22Rv1 (cell line): ENCODE data around the gene CASTOR1.

Experiments
- H3K27ac ChIP-seq: fragments of 450-650 bp; 2 replicates; pipeline ENCODE4 v1.5.1; 2017
- ZFX ChIP-seq: fragments of 450-650 bp; IDR thresholded peaks from 2 replicates; pipeline ENCODE4 v1.6.1; 2017; ENCODE audit warnings: antibody characterized with exemption, borderline replicate concordance
- TF ChIP-seq, protein P1 (sequence below): fragments of 450-650 bp; IDR thresholded peaks from 2 replicates; pipeline ENCODE4 v1.5.1; 2017; ENCODE audit warnings: mild to moderate bottlenecking

CASTOR1 gene

DNA sequence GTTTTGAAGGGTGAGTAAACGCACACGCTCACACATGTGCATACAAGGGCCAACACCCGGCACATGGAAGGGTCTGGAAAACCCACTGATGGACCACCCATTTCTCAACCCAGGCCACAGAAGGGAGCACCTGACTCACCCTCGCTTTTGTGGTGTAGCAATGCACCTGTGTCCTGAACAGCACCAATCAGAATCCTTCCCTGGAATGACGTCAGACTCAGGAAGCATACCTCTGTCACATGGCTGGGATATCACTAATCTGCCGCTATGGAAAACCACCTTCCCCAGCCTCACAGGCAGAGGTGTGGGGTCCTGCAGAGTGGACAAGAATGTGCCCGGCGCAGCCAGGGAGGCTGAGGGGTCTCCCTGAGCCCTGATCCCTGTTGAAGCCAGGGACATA lies 13.7 kb downstream of the CASTOR1 start:
- no peak for TF ChIP-seq ZFX
- TF ChIP-seq, protein P1, sequence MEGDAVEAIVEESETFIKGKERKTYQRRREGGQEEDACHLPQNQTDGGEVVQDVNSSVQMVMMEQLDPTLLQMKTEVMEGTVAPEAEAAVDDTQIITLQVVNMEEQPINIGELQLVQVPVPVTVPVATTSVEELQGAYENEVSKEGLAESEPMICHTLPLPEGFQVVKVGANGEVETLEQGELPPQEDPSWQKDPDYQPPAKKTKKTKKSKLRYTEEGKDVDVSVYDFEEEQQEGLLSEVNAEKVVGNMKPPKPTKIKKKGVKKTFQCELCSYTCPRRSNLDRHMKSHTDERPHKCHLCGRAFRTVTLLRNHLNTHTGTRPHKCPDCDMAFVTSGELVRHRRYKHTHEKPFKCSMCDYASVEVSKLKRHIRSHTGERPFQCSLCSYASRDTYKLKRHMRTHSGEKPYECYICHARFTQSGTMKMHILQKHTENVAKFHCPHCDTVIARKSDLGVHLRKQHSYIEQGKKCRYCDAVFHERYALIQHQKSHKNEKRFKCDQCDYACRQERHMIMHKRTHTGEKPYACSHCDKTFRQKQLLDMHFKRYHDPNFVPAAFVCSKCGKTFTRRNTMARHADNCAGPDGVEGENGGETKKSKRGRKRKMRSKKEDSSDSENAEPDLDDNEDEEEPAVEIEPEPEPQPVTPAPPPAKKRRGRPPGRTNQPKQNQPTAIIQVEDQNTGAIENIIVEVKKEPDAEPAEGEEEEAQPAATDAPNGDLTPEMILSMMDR, result no peak
- no peak overlapping the region for H3K27ac ChIP-seq

DNA sequence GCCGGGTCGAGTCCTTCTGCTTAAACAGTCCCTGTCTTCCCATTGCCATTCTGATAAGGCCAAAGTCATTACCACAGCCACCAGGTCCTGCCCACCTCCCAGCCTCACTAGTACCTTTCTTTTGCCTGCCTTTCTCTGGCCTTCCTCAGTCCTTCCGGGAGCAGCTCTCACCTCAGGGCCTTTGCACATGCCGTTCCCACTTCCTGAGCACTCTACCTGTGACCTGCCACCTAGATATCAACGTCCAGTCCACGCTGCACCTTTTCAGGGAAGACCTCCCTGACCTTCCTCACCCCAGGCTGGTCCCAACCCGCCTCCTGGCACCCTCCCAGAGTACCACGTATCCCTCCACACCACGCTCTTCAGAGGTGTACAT lies 14.9 kb downstream of the CASTOR1 start:
- H3K27ac ChIP-seq, result no peak overlapping the region
- no peak for TF ChIP-seq ZFX
- TF ChIP-seq, protein P1, result no peak

DNA sequence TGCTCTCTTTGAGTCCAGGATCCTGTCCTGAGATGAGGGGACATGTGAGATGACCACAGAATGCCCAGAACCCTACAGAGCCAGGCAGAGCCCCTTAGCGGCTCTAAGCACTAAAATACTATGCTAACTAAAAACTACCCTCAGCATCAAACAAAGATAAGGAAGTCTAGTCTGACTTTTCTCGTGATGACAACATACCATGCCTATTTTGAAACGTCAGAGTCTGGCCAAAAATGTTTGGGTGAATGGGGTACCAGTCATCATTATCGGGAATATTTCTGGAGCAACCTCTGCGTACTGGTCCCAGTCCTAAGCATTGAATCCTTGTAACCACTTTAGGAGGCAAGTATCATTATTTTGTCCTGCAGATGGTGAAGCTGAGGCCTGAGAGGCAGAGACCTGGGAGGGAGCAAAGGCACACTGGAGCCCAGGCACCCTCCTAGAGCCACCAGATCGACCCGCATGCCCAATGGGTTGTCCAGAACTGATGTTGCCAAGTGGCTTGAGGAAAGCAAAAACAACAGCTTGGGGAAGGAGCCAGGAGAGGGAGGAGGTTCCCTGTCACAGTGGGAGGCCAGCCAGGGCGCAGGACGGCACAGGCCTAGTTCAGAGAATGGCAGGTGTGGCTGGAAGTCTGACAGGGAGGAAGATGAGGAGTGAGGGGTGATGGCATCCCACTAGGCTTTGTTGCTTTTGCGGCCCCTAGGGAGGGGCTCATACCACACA lies 15.4 kb downstream of the CASTOR1 start:
- no peak overlapping the region for H3K27ac ChIP-seq
- no peak for TF ChIP-seq ZFX
- TF ChIP-seq, protein P1, result no peak

GRCh38 chr22:30272781-30273601 lies 16.3 kb downstream of the CASTOR1 start:
- TF ChIP-seq, protein P1, result no peak
- no peak for TF ChIP-seq ZFX
- H3K27ac ChIP-seq, result no peak overlapping the region

GRCh38 chr22:30270832-30271231 lies 18.5 kb downstream of the CASTOR1 start:
- no peak for TF ChIP-seq ZFX
- TF ChIP-seq, protein P1, result no peak
- H3K27ac ChIP-seq, result no peak overlapping the region

DNA sequence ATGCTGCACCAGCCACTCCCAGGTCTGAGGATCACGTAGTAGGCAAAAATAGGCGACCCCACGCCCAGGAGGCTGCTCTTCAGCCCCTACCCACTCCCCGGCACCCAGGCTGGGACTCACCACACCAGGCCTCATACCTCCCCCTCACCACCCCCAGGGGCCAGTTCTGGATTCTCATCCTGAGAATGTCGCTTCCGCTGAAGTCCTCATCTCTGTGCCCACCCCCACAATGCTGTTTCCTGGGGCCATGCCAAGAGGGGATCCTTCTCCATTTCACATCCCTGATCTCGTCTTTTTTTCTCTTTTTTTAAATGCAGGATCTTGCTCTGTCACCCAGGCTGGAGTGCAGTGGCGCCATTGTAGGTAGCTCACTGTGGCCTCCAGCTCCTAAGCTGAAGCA lies 21.0 kb downstream of the CASTOR1 start:
- no peak overlapping the region for H3K27ac ChIP-seq
- TF ChIP-seq, protein P1, result no peak
- TF ChIP-seq ZFX, result no peak
